Effector memory CD8-positive, alpha-beta T cell (primary cell): Measurements from ENCODE around the gene BRF1.

Experiments
- ATAC-seq: fragments of 150-1000 bp; cut with Tn5 transposase; replicated peaks from 2 replicates; pipeline ENCODE4 v1.10.0; 2021; ENCODE audit warnings: mild to moderate bottlenecking, moderate library complexity
- DNase-seq, 3 experiments: peaks; one replicate each; pipeline ENCODE4 v3.0.0; 2021
- H3K27ac Mint-ChIP-seq, 2 donors: one replicate each; pipeline ENCODE4 v1.8.0; 2022; ENCODE audit warnings: mild to moderate bottlenecking in 2 of 2, mixed read lengths in 2 of 2, moderate library complexity in 2 of 2
- H3K27me3 Mint-ChIP-seq, 2 donors: one replicate each; pipeline ENCODE4 v1.8.0; 2022; ENCODE audit warnings: mixed read lengths in 2 of 2
- H3K36me3 Mint-ChIP-seq: one replicate; pipeline ENCODE4 v1.8.0; 2022; ENCODE audit warnings: mild to moderate bottlenecking, moderate library complexity, mixed read lengths; ENCODE audit not compliant: insufficient read depth
- H3K4me1 Mint-ChIP-seq, 2 donors: one replicate each; pipeline ENCODE4 v1.8.0; 2022; ENCODE audit warnings: low read depth in 2 of 2, mixed read lengths in 2 of 2
- H3K4me3 Mint-ChIP-seq, 2 donors: one replicate each; pipeline ENCODE4 v1.8.0; 2022; ENCODE audit warnings: mild to moderate bottlenecking in 2 of 2, mixed read lengths in 2 of 2, moderate library complexity in 2 of 2
- H3K9me3 Mint-ChIP-seq, 2 donors: one replicate each; pipeline ENCODE4 v1.8.0; 2022; ENCODE audit warnings: mixed read lengths in 2 of 2

BRF1 gene

DNA sequence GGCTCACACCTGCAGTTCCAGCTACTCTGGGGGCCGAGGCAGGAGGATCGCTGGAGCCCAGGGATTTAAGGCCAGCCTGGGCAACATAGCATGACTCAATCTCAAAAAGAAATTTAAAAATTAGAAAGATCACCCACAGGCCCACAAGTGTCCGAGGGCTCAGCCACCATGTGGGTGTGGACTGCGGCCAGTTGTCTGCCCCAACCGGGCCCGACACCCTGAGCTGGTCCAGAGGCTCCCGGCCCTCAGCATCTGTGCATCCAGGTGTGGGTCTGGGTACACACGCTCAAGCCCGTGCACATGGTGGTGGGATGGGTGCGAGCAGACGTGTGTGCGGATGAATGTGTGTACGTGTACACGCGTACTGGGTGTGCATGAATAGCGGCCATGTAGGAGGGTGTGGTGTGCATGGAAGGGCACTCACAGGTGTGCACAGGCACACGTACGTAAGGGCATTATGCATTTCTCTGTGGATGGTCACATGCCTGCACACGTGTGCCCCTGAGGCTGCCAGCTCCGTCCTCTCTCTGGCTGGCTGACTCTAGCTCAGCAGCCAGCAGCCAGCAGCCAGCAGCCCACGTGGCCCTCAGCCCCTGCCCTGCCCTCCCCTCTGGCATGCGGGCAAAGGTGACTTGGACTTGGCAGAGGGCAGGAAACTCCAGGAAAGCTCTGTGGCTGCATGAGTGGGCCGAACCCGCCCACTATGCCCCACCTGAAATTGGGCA is 96.4 kb downstream of the BRF1 start:
- Mint-ChIP-seq H3K27ac (peak overlapping the region in 1 of 2 donors; percentile 23), H3K9me3 (no peaks in the 10 kb centered on the region), H3K4me1 (peaks cover 0 to 13% of the 10 kb centered on the region in 2 donors), H3K36me3 (peaks cover 24% of the 10 kb centered on the region), H3K4me3 (no peak overlapping the region), H3K27me3 (peaks cover 15 to 17% of the 10 kb centered on the region in 2 donors)
- DNase-seq (no peak), ATAC-seq (no peak)

DNA sequence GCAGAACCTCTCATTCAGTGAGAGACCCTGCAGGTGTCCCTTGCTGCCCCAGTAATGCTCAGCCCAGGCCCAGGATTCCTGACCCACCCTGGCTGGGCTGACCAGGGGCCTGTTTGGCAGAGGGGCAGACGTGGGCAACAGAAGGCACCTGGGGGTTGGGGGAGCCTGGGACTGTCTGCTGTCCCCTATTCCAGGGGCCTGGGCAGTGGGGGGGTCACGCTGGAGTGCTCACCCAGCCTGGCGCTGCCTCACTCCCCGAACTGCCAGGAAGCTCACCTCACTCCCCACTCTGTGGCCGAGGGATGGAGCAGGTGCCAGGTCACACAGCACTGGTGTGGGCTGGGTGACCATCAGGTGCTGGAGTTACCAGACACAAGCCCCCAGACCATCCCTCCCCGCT is 97.1 kb downstream of the BRF1 start:
- peaks cover 22 to 24% of the 10 kb centered on the region in 2 donors for H3K27me3 Mint-ChIP-seq
- H3K9me3 Mint-ChIP-seq: no peaks in the 10 kb centered on the region
- H3K4me3 Mint-ChIP-seq: no peak overlapping the region
- H3K27ac Mint-ChIP-seq: no peak overlapping the region
- no peak for ATAC-seq
- H3K36me3 Mint-ChIP-seq: peaks cover 24% of the 10 kb centered on the region
- no peak for DNase-seq
- H3K4me1 Mint-ChIP-seq: peaks cover 0 to 17% of the 10 kb centered on the region in 2 donors

DNA sequence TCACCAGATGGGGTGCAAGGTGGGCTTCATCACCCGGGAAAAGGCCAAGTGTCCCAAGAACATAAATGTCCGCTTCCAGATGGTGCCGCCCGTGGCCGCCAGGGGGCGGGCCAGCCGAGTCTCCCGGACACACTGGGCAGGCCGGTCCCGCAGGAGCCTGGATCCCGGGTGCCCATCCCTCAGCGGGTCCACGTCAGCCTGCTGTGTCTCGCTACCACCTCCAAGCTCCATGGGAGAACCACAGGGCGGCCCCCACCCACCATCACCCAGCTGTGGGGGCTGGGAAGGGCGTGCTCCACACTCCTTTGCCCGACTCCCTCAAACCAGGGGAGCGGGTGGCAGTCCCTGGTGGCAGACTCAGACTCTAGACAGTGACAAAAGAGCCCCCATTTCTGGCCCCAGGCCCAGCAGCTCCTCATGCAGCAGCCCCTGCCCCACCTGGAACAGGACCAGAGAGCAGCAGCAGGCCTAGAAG is 97.7 kb downstream of the BRF1 start:
- peak; percentile 67 for ATAC-seq
- no peak overlapping the region for H3K4me3 Mint-ChIP-seq
- H3K4me1 Mint-ChIP-seq: peaks cover 0 to 17% of the 10 kb centered on the region in 2 donors
- H3K27me3 Mint-ChIP-seq: peaks cover 27 to 30% of the 10 kb centered on the region in 2 donors
- peak; percentile 54 to 62 (median 61) for DNase-seq
- H3K27ac Mint-ChIP-seq: no peak overlapping the region
- peaks cover 21% of the 10 kb centered on the region for H3K36me3 Mint-ChIP-seq
- no peaks in the 10 kb centered on the region for H3K9me3 Mint-ChIP-seq

DNA sequence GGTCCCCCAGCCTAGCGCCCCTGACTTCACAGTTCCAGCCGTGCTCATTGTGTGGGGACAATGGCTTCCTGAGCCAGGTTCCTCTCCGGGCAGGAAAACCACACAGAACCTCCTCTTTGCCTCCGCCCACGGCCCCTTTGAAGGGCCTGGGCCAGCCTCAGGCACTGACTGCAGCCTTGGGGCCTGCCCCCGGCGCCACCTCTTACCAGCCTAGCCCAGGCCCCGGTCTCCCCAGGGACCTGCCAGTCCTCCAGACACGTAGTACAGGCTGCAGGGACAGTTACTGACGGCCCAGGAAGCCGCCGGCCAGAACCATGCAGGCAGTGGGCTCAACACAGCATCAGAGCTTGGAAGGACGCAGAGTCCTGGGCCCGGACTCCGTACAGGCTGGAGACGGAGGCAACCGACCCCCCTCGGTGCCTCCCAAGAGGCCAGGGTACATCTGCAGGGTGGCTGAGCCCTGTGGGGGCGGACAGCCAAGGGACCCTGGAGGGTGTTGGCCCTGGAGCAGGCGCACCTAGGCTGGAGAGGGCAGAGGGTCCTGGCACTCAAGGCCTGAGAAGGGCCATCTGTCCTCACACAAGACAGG is 98.8 kb downstream of the BRF1 start:
- Mint-ChIP-seq H3K4me3 (no peak overlapping the region), H3K4me1 (peaks cover 0 to 17% of the 10 kb centered on the region in 2 donors), H3K27ac (peak overlapping the region in 1 of 2 donors; percentile 10), H3K9me3 (no peaks in the 10 kb centered on the region), H3K27me3 (peaks cover 34 to 39% of the 10 kb centered on the region in 2 donors), H3K36me3 (peaks cover 21% of the 10 kb centered on the region)
- ATAC-seq (peak; percentile 37), DNase-seq (no peak)

GRCh38 chr14:105201156-105201924 is 99.5 kb downstream of the BRF1 start:
- Mint-ChIP-seq H3K4me1 (peaks cover 0 to 15% of the 10 kb centered on the region in 2 donors), H3K27ac (peak overlapping the region in 1 of 2 donors; percentile 10), H3K9me3 (no peaks in the 10 kb centered on the region), H3K36me3 (peaks cover 21% of the 10 kb centered on the region), H3K27me3 (peaks cover 34 to 39% of the 10 kb centered on the region in 2 donors), H3K4me3 (no peak overlapping the region)
- ATAC-seq (no peak), DNase-seq (no peak)

GRCh38 chr14:105200641-105201040 is 100.2 kb downstream of the BRF1 start:
- no peak for ATAC-seq
- DNase-seq: no peak
- peaks cover 38 to 46% of the 10 kb centered on the region in 2 donors for H3K27me3 Mint-ChIP-seq
- peaks cover 3 to 19% of the 10 kb centered on the region in 2 donors for H3K4me1 Mint-ChIP-seq
- H3K9me3 Mint-ChIP-seq: no peaks in the 10 kb centered on the region
- no peak overlapping the region for H3K27ac Mint-ChIP-seq
- peaks cover 18% of the 10 kb centered on the region for H3K36me3 Mint-ChIP-seq
- peak overlapping the region in 1 of 2 donors; percentile 12 for H3K4me3 Mint-ChIP-seq

DNA sequence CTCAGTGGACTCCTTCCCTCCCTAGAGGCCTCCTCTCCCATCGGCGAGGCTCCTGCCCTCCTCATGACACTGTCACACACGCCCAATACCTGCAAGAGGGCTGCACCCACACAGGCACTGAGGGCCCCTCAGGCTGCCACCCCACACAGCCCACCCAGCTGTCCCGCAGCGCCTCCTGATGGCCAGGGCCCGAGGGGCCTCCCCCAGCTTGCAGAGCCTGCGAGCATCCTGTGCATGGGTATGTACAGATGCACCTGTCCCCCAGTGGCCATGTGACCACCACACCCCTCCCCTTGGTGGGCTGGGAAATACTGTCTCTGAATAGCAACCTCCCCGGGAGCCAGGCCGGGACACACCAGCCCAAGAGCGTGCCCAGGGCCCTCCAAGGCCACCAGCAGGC is 100.7 kb downstream of the BRF1 start:
- ATAC-seq (no peak), DNase-seq (no peak)
- Mint-ChIP-seq H3K4me3 (no peak overlapping the region), H3K9me3 (no peaks in the 10 kb centered on the region), H3K27me3 (peaks cover 39 to 51% of the 10 kb centered on the region in 2 donors), H3K4me1 (peaks cover 6 to 23% of the 10 kb centered on the region in 2 donors), H3K27ac (no peak overlapping the region), H3K36me3 (peaks cover 13% of the 10 kb centered on the region)

DNA sequence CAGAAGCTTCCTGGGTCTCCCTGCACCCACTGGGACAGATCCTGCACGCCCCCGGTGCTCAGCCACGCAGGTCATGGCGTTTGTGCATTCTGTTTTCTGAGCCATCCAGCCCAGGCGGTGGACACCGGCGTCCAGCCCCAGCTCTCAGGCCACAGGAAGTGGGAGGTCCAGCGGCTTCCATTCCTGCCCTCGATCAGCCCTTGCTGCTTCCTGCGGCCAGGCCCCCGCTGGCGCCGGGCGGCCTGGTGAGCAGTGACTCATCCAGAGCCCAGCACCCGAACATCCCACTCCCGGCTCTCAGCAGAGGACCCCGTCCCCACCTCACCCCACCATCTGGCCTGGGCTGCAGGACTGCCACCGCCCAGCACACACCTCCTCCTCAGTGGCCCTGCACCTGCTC is 101.7 kb downstream of the BRF1 start:
- peaks cover 11% of the 10 kb centered on the region for H3K36me3 Mint-ChIP-seq
- H3K27ac Mint-ChIP-seq: no peak overlapping the region

DNA sequence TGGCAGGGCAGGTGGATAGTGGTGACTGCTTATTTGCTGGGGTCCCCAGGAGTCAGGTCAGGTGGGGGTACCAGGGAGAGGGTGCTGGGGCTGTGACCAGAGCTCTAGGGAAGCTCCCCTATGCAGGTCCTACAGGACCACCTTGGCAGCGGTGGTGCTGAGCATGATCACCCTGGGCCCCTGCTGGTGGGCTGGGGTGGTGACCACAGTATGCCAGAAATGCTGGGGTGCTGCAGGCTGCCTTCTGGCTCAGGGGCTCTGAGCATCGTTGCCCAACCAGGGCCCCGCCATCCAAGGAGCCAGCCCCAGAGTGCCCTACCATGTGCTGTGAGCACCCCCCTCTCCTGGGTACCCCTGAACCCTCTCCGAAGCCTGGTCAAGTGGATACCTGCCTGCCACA is 102.2 kb downstream of the BRF1 start:
- Mint-ChIP-seq H3K27ac (no peak overlapping the region), H3K9me3 (no peaks in the 10 kb centered on the region), H3K36me3 (peaks cover 13% of the 10 kb centered on the region), H3K4me1 (peaks cover 13 to 27% of the 10 kb centered on the region in 2 donors), H3K27me3 (peaks cover 48 to 65% of the 10 kb centered on the region in 2 donors), H3K4me3 (no peak overlapping the region)
- DNase-seq: no peak
- ATAC-seq: no peak

More for the DNA sequence above, 101.7 kb downstream of the BRF1 start:
- Mint-ChIP-seq H3K4me3 (no peak overlapping the region), H3K9me3 (no peaks in the 10 kb centered on the region), H3K27me3 (peaks cover 46 to 60% of the 10 kb centered on the region in 2 donors), H3K4me1 (peaks cover 11 to 28% of the 10 kb centered on the region in 2 donors)
- no peak for ATAC-seq
- DNase-seq: no peak

GRCh38 chr14:105197211-105197641 is 103.6 kb downstream of the BRF1 start:
- H3K27me3 Mint-ChIP-seq: peaks cover 48 to 68% of the 10 kb centered on the region in 2 donors
- no peak for ATAC-seq
- peaks cover 7% of the 10 kb centered on the region for H3K36me3 Mint-ChIP-seq
- no peak for DNase-seq
- peak overlapping the region in 1 of 2 donors; percentile 25 for H3K4me3 Mint-ChIP-seq
- no peak overlapping the region for H3K27ac Mint-ChIP-seq
- H3K4me1 Mint-ChIP-seq: peaks cover 13 to 29% of the 10 kb centered on the region in 2 donors
- H3K9me3 Mint-ChIP-seq: no peaks in the 10 kb centered on the region

DNA sequence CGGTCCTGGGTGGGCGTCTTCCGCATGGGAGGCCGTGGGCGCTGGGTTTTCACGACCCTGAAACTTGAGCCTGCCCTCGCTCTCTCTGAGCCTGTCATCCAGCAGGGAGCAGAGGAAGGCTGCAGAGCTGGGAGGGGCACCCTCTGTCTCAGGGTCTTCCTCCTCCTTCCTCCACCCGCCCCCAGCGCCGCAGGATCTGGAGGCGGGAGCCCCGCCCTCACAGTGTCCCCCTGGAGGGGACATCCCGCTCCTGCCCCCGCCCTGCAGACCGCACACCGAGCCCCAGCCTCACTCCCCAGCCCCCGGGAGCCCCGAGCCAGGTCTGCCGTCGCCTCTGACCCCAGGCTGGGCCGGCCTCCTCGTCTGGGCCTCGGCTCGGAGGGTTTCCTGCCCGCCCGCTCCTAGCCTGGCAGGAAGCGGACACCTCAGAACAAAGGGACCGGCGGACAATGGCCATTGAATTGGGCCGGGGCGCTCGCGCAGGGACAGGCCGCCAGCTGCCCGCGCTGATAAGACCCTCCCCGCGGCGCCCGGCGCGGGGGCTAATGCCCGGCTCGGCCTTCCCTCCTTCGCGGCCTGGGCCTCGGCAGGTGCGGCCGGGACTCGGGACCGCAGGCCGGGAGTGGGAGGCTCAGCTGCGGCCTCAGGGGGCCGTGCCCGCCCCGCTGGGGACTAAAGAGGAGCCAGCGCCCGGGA is 104.4 kb downstream of the BRF1 start:
- ATAC-seq (no peak), DNase-seq (no peak)
- H3K27me3 Mint-ChIP-seq: peaks cover 48 to 71% of the 10 kb centered on the region in 2 donors
- H3K9me3 Mint-ChIP-seq: no peaks in the 10 kb centered on the region
- H3K4me1 Mint-ChIP-seq: peaks cover 13 to 24% of the 10 kb centered on the region in 2 donors
- peaks cover 10% of the 10 kb centered on the region for H3K36me3 Mint-ChIP-seq
- peak overlapping the region in 1 of 2 donors; percentile 27 for H3K4me3 Mint-ChIP-seq
- no peak overlapping the region for H3K27ac Mint-ChIP-seq

- Mint-ChIP-seq H3K9me3 (no peaks in the 10 kb centered on the region), H3K4me3 (peak overlapping the region; percentile 27 to 48), H3K27ac (no peak overlapping the region), H3K4me1 (peaks cover 13 to 24% of the 10 kb centered on the region in 2 donors), H3K27me3 (peaks cover 47 to 74% of the 10 kb centered on the region in 2 donors), H3K36me3 (peaks cover 10% of the 10 kb centered on the region)
- ATAC-seq (peak; percentile 23), DNase-seq (no peak)
These were observed 105.1 kb downstream of the BRF1 start for GRCh38 chr14:105195522-105196264.
